OCI-LY3 (cell line): ENCODE results near the gene NLK.
"Not testable (repeated sequence)": the region's sequence is repeated elsewhere in the genome, so short reads cannot be mapped to it uniquely, and the experiment has no call there.

Source experiments
- CTCF ChIP-seq: fragments of 200-600, 300-600 bp; sonication (generic); IDR thresholded peaks from 2 replicates; pipeline ENCODE4 v1.5.1; 2014; ENCODE audit warnings: antibody characterized with exemption, low read length, low read depth
- EZH2phosphoT487 ChIP-seq: fragments of 200-600 bp; shearing (Covaris generic); IDR thresholded peaks from 2 replicates; pipeline ENCODE4 v1.6.1; 2018; ENCODE audit warnings: antibody characterized with exemption, mixed run types, low read depth

DNA sequence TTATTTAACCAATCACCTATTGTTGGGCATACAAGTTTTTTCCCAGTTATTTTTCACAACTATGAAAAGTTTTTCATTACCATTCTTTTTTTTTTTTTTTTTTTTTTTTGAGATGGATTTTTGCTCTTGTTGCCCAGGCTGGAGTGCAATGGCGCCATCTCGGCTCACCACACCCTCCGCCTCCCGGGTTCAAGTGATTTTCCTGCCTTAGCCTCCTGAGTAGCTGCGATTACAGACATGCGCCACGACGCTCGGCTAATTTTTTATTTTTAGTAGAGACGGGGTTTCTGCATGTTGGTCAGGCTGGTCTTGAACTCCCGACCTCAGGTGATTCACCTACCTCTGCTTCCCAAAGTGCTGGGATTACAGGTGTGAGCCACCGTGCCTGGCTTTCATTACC is 56.1 kb downstream of the NLK start:
- TF ChIP-seq CTCF, EZH2phosphoT487: not testable (repeated sequence)
